ENCODE data around the gene VOPP1. TPM values are rescaled to one million over a fixed set of nuclear protein-coding genes. Genes with fewer than 3 reads are reported as not detected.

Gene VOPP1
- total and polyA plus RNA-seq, 12 donors = 9.3 to 42.9 (median 22.8) TPM

DNA sequence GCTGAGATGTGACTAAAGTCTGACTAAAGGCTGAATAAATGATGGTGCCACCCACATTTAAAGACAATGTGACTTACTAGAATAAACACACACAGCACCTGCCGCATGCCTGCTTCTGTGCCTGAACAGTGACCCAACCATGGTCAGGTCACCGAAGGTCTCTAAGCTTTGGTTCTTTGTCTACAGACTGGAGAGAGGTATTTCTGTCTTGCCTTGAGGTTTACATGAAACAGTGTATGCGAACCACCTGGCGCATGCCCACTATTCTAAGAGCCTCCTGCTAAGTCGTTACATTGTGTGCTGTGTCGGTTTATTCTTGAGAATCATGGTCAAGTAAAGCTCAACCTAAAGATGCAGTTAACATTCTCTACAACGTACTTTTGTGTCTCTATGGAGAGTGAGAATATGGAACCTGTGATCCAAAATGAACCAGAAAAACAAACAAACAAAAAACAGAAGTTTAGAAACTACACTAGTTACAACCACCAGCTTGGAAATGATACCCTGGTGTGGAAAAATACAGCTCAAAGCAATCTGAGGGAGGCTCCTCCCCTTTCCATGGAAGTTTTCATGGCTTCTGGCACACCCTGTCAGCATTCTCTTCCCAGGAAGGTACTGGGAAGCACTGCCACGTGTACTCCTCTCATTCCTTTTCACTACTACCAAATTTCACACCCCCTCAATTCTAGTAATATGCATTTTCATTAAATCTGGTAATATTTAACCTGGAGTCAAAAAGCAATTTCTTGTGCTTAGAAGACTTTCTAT lies 40.0 kb downstream of the VOPP1 start:
- no peak for TF ChIP-seq CTCF (IDR thresholded peaks at IDR 0.05)
- intact Hi-C loops (cut with DNase I) = no loop called here
- H3K27ac ChIP-seq = peak overlapping the region in 2 of 10 donors; percentile 2 to 87
- no peaks in the 10 kb centered on the region for H3K9me3 ChIP-seq
- peaks cover 5 to 65% (median 52%) of the 10 kb centered on the region in 9 donors for H3K4me1 ChIP-seq
- H3K4me3 ChIP-seq = no peak overlapping the region
- ATAC-seq = no peak
- no peaks in the 10 kb centered on the region for H3K36me3 ChIP-seq
- no peaks in the 10 kb centered on the region for H3K27me3 ChIP-seq
- DNase-seq = no peak
- WGBS, 2 donors = 87 to 88% methylated on average over 8 of the region's 8 CpGs

DNA sequence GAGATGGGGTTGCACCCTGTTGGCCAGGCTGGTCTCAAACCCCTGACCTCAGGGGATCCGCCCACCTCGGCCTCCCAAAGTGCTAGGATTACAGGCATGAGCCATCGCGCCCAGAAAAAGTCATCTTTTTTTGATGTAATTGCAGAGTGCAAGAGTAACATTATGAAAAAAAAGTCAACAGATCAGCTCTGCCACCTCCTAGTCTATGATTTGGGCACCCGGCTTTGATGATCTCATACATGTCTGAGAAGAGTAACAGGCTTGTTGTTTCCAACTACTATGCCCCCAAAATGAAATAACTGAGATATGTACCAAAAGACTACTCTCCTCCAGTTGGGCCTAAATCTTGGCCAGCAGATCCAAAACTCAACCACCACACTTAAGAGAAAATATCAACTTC lies 40.8 kb downstream of the VOPP1 start:
- no peak overlapping the region for H3K27ac ChIP-seq
- WGBS, 2 donors = 98 to 99% methylated on average over 5 of the region's 5 CpGs
- peaks cover 7 to 65% (median 51%) of the 10 kb centered on the region in 9 donors for H3K4me1 ChIP-seq
- TF ChIP-seq CTCF (IDR thresholded peaks at IDR 0.05) = no peak
- no peaks in the 10 kb centered on the region for H3K36me3 ChIP-seq
- no peak overlapping the region for H3K4me3 ChIP-seq
- ATAC-seq (no peak), DNase-seq (no peak)
- intact Hi-C loops (cut with DNase I) = no loop called here
- H3K9me3 ChIP-seq = no peaks in the 10 kb centered on the region
- no peaks in the 10 kb centered on the region for H3K27me3 ChIP-seq

DNA sequence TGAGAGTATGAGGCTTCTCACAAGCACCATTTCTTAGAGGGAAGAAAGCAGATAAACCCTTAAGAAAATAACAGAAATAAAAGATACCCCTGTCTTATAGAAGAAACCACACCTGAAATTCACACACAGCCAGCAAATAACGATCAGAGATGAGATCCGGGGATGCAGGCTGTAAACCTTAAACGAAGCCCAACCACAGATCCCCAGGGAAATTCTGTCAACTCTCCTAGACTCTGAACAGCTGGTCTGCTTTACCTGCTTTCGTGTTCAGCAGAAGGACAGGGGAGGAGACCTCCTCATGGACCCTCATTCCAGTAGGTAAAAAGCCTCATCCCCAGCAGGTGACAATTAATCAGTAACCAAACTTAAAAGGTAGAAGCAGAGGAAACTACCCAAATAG lies 45.0 kb downstream of the VOPP1 start:
- H3K4me1 ChIP-seq = peaks cover 0 to 41% (median 21%) of the 10 kb centered on the region in 9 donors

GRCh38 chr7:55526770-55527169 lies 45.5 kb downstream of the VOPP1 start:
- ATAC-seq (peak in 7 of 8 donors; percentile 52 to 72 (median 64)), DNase-seq (no peak)
- H3K27me3 ChIP-seq = no peaks in the 10 kb centered on the region
- H3K4me1 ChIP-seq = peaks cover 0 to 43% (median 20%) of the 10 kb centered on the region in 9 donors
- intact Hi-C loops (cut with DNase I) = no loop called here
- no peak overlapping the region for H3K4me3 ChIP-seq
- 67 to 83% methylated on average over 5 of the region's 5 CpGs for WGBS, 2 donors
- H3K27ac ChIP-seq = peak overlapping the region in 1 of 10 donors; percentile 66
- no peak for TF ChIP-seq CTCF (IDR thresholded peaks at IDR 0.05)
- H3K9me3 ChIP-seq = no peaks in the 10 kb centered on the region
- no peaks in the 10 kb centered on the region for H3K36me3 ChIP-seq

More for the DNA sequence above, 45.0 kb downstream of the VOPP1 start:
- intact Hi-C loops (cut with DNase I) = no loop called here
- 53 to 70% methylated on average over 4 of the region's 4 CpGs for WGBS, 2 donors
- DNase-seq (no peak), ATAC-seq (no peak)
- Histone ChIP-seq H3K9me3 (no peaks in the 10 kb centered on the region), H3K4me3 (no peak overlapping the region), H3K27me3 (no peaks in the 10 kb centered on the region), H3K36me3 (no peaks in the 10 kb centered on the region), H3K27ac (peak overlapping the region in 1 of 10 donors; percentile 66)
- TF ChIP-seq CTCF (IDR thresholded peaks at IDR 0.05) = no peak
